K562 (cell line): ENCODE results near the gene CLASP1. TPM values are rescaled to one million over a fixed set of nuclear protein-coding genes. Genes with fewer than 3 reads are reported as not detected.

Source experiments
- ATAC-seq: fragments of 200-7000 bp; cut with Tn5 transposase; 3 replicates; pipeline ENCODE4 v1.9.1; 2020; ENCODE audit warnings: moderate library complexity
- BruUV-seq: library from RNA; stranded (reverse); fragments of 400-500 nt; replicated peaks from 2 replicates; lab custom pipeline; 2021; lab: Mats Ljungman, UMichigan
- CTCF ChIA-PET: fragments of 300-600 bp; formaldehyde crosslinking; extraction: SDS; loops from one replicate; lab custom pipeline; 2021; ENCODE audit warnings: low intra/inter-chr PET ratio; lab: Yijun Ruan, JAX
- POLR2A ChIA-PET: fragments of 300-600, 350-650 bp; sonication (Branson Sonifier 250); formaldehyde crosslinking; extraction: SDS; loops from one replicate; lab custom pipeline; 2021; ENCODE audit warnings: antibody characterized with exemption, inconsistent platforms; lab: Yijun Ruan, JAX
- DNase-seq, 4 experiments: peaks; one replicate each; pipeline versions ENCODE4 v3.0.0 to v3.0.0-alpha.2; 2011 to 2018; ENCODE audit warnings: low spot score in 3 of 4, mixed read lengths in 3 of 4; ENCODE audit errors: extremely low read depth in 1 of 4
- FAIRE-seq: peaks from 2 replicates; lab custom pipeline; 2011; peaks lifted over from hg19 to GRCh38; lab: Jason Lieb, UNC
- H2AFZ ChIP-seq: 2 replicates; pipeline ENCODE4 v1.6.0; 2011; ENCODE audit warnings: low read depth, low read length, control low read depth, inconsistent platforms
- H3K27ac ChIP-seq: fragments of 200-600 bp; 3 replicates; pipeline ENCODE4 v1.8.0; 2011; ENCODE audit warnings: low read depth, mild to moderate bottlenecking, control low read depth, inconsistent platforms, low read length, moderate library complexity, mixed read lengths; ENCODE audit errors: extremely low read depth
- H3K27me3 ChIP-seq, 2 experiments: fragments of 300-600 bp in 1 of 2; 2 replicates in 1 of 2; 3 replicates in 1 of 2; pipeline versions ENCODE4 v1.6.0 to v1.8.0; 2011; ENCODE audit warnings: inconsistent platforms in 2 of 2, low read length in 2 of 2, mild to moderate bottlenecking in 1 of 2, mixed read lengths in 1 of 2, moderate library complexity in 1 of 2; ENCODE audit not compliant: control insufficient read depth in 2 of 2, insufficient read depth in 2 of 2
- H3K36me3 ChIP-seq: fragments of 300-600 bp; 3 replicates; pipeline ENCODE4 v1.8.0; 2011; ENCODE audit warnings: mild to moderate bottlenecking, low read length, inconsistent platforms; ENCODE audit not compliant: control insufficient read depth, insufficient read depth
- H3K4me1 ChIP-seq, 2 experiments: fragments of 200-600 bp in 1 of 2; replicated peaks in 1 of 2; 2 replicates in 1 of 2; 3 replicates in 1 of 2; pipeline versions ENCODE4 v1.5.1 to v1.8.0; 2011; ENCODE audit warnings: inconsistent platforms in 2 of 2, low read length in 2 of 2, mild to moderate bottlenecking in 1 of 2, mixed read lengths in 1 of 2, moderate library complexity in 1 of 2; ENCODE audit not compliant: control insufficient read depth in 2 of 2, insufficient read depth in 2 of 2
- H3K4me2 ChIP-seq: 2 replicates; pipeline ENCODE4 v1.6.1; 2011; ENCODE audit warnings: low read length, control low read depth, inconsistent platforms, mixed read lengths; ENCODE audit not compliant: insufficient read depth
- H3K4me3 ChIP-seq: fragments of 200-600 bp; sonication (generic), shearing (Covaris generic); 2 replicates; pipeline ENCODE4 v1.5.1; 2016; ENCODE audit warnings: control low read depth, inconsistent platforms
- H3K79me2 ChIP-seq: fragments of 200-600 bp; 3 replicates; pipeline ENCODE4 v1.8.0; 2011; ENCODE audit warnings: low read length, inconsistent platforms; ENCODE audit not compliant: control insufficient read depth, insufficient read depth
- H3K9ac ChIP-seq, 2 experiments: 2 replicates each; pipeline versions ENCODE4 v1.6.0 to v1.6.1; 2011; ENCODE audit warnings: low read depth in 2 of 2, low read length in 2 of 2, control low read depth in 1 of 2, inconsistent platforms in 1 of 2, mild to moderate bottlenecking in 1 of 2, mixed read lengths in 1 of 2; ENCODE audit not compliant: insufficient read depth in 1 of 2
- H3K9me1 ChIP-seq: one replicate; pipeline ENCODE4 v1.6.0; 2011; ENCODE audit warnings: inconsistent platforms, mild to moderate bottlenecking, low read length, moderate library complexity; ENCODE audit not compliant: control insufficient read depth, insufficient read depth
- H3K9me3 ChIP-seq: replicated peaks from 2 replicates; pipeline ENCODE4 v1.5.1; 2011; ENCODE audit warnings: low read depth, low read length, inconsistent platforms; ENCODE audit not compliant: control insufficient read depth, insufficient read depth
- H4K20me1 ChIP-seq: replicated peaks from 2 replicates; pipeline ENCODE4 v1.6.1; 2011; ENCODE audit warnings: low read length, inconsistent platforms, mixed read lengths; ENCODE audit not compliant: control insufficient read depth, insufficient read depth
- C11orf30 ChIP-seq: fragments of 450-650 bp; IDR thresholded peaks from 2 replicates; pipeline ENCODE4 v1.6.1; 2016; ENCODE audit warnings: low read depth, mild to moderate bottlenecking
- GATAD2B ChIP-seq: fragments of 450-650 bp; IDR thresholded peaks from 2 replicates; pipeline ENCODE4 v1.6.1; 2017; ENCODE audit warnings: mild to moderate bottlenecking, borderline replicate concordance
- KAT7 ChIP-seq: sonication (generic); formaldehyde crosslinking; IDR thresholded peaks from 2 replicates; pipeline ENCODE4 v1.8.0; 2022; ENCODE audit warnings: missing genetic modification reagents, mild to moderate bottlenecking, borderline replicate concordance
- MAFG ChIP-seq: fragments of 450-650 bp; conservative IDR thresholded peaks from 2 replicates; pipeline ENCODE4 v1.6.1; 2016; ENCODE audit warnings: missing genetic modification characterization, missing compliant biosample characterization
- PCBP1 ChIP-seq: fragments of 200-400 bp; formaldehyde crosslinking; IDR thresholded peaks from 2 replicates; pipeline ENCODE4 v1.6.1; 2018; ENCODE audit warnings: mild to moderate bottlenecking, low read depth, low read length; ENCODE audit not compliant: poor library complexity, severe bottlenecking
- PHF8 ChIP-seq: fragments of 200-600 bp; sonication (generic); IDR thresholded peaks from 2 replicates; pipeline ENCODE4 v1.6.1; 2012; ENCODE audit warnings: mixed run types, mild to moderate bottlenecking, inconsistent platforms, low read length, moderate library complexity, borderline replicate concordance
- ZNF143 ChIP-seq: sonication (generic); formaldehyde crosslinking; IDR thresholded peaks from 2 replicates; pipeline ENCODE4 v1.9.0; 2022; ENCODE audit warnings: mild to moderate bottlenecking, missing genetic modification reagents
- WGBS: fragments of 100-300 bp; shearing (Covaris generic); methylation state at CpG from one replicate; pipeline ENCODE4 v1.1.6; 2016; ENCODE audit warnings: low coverage, mixed read lengths; ENCODE audit not compliant: insufficient coverage; ENCODE audit errors: missing lambda C conversion rate; 5-methylcytosine and 5-hydroxymethylcytosine counted together
- in situ Hi-C: fragments of 300-500 bp; cut with MboI; formaldehyde crosslinking; loops from 4 replicates; pipeline ENCODE4 v1.15.0; 2018; ENCODE audit warnings: inconsistent platforms, mixed read lengths
- intact Hi-C: fragments of 100-400 bp; cut with micrococcal nuclease; formaldehyde crosslinking; loops from 2 replicates; pipeline ENCODE4 v1.14.2; 2022
- polyA plus RNA-seq, 8 experiments: library from polyadenylated mRNA; depleted of rRNA in 4 of 8; stranded (reverse) in 5 of 8; unstranded in 3 of 8; fragments of >200 nt; fragmentation: Nextera tagmentation in 2 of 8; fragmentation: Illumina TruSeq in 1 of 8; extraction: Ambion mirVana in 2 of 8; extraction: Trizol in 1 of 8; gene quantifications; 2 replicates each; pipeline versions ENCODE4 v1.2.1 to v1.2.3, GENCODE V29; 2011 to 2014; ENCODE audit warnings: inconsistent platforms in 1 of 8, missing spikeins in 1 of 8
- total RNA-seq, 7 experiments: library from RNA; depleted of rRNA in 6 of 7; stranded (reverse); fragments of >200 nt in 6 of 7; fragmentation: Illumina TruSeq in 2 of 7; extraction: Trizol in 2 of 7; gene quantifications; 2 replicates each; pipeline versions ENCODE4 v1.2.1 to v1.2.3, GENCODE V29; 2011 to 2021; ENCODE audit warnings: low replicate concordance in 1 of 7
- TF ChIP-seq, protein P1 (sequence below): fragments of 250-450 bp; sonication (Bioruptor Pico); IDR thresholded peaks from 2 replicates; pipeline ENCODE4 v1.8.0; 2021; ENCODE audit warnings: moderate library complexity, mild to moderate bottlenecking, inconsistent platforms
- TF ChIP-seq, protein P2 (sequence below): IDR thresholded peaks from 2 replicates; pipeline ENCODE4 v1.6.1; 2012; ENCODE audit warnings: low read depth, low read length, improper control_type of control experiment, borderline replicate concordance

The CLASP1 gene
- total and polyA plus RNA-seq, 9 of the 15 experiments (the other 6 are each of a cell fraction or from before 2014, with no cell fraction given): 1.7 to 40.3 (median 20.7) TPM

GRCh38 chr2:121491518-121491917, 157.7 kb downstream of the CLASP1 start:
- no peak overlapping the region for H3K4me3 ChIP-seq
- ATAC-seq: no peak
- H3K4me2 ChIP-seq: no peak overlapping the region
- H3K27me3 ChIP-seq: no peaks in the 10 kb centered on the region
- POLR2A ChIA-PET: interaction anchor here (0.5 to 2.1 kb wide), 2 partner anchors 11 to 424 kb away, joined by 3 to 8 read pairs; no protein-coding TSS in a partner anchor
- H3K9me3 ChIP-seq: no peaks in the 10 kb centered on the region
- TF ChIP-seq, protein P1, sequence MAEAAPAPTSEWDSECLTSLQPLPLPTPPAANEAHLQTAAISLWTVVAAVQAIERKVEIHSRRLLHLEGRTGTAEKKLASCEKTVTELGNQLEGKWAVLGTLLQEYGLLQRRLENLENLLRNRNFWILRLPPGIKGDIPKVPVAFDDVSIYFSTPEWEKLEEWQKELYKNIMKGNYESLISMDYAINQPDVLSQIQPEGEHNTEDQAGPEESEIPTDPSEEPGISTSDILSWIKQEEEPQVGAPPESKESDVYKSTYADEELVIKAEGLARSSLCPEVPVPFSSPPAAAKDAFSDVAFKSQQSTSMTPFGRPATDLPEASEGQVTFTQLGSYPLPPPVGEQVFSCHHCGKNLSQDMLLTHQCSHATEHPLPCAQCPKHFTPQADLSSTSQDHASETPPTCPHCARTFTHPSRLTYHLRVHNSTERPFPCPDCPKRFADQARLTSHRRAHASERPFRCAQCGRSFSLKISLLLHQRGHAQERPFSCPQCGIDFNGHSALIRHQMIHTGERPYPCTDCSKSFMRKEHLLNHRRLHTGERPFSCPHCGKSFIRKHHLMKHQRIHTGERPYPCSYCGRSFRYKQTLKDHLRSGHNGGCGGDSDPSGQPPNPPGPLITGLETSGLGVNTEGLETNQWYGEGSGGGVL (CRISPR knock-in tag): no peak
- TF ChIP-seq PHF8 (no peak), MAFG (tag) (no peak), PCBP1 (no peak), GATAD2B (no peak), C11orf30 (no peak), KAT7 (CRISPR knock-in tag) (no peak), ZNF143 (CRISPR knock-in tag) (no peak)
- TF ChIP-seq, protein P2, sequence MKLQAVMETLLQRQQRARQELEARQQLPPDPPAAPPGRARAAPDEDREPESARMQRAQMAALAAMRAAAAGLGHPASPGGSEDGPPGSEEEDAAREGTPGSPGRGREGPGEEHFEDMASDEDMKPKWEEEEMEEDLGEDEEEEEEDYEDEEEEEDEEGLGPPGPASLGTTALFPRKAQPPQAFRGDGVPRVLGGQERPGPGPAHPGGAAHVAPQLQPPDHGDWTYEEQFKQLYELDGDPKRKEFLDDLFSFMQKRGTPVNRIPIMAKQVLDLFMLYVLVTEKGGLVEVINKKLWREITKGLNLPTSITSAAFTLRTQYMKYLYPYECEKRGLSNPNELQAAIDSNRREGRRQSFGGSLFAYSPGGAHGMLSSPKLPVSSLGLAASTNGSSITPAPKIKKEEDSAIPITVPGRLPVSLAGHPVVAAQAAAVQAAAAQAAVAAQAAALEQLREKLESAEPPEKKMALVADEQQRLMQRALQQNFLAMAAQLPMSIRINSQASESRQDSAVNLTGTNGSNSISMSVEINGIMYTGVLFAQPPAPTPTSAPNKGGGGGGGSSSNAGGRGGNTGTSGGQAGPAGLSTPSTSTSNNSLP: no peak
- TF ChIP-seq, all 486 proteins: peak for 0
- in situ Hi-C loops (no loop called here), intact Hi-C loops (no loop called here)
- CTCF ChIA-PET: no interaction called here
- no TSS peak for BruUV-seq
- Histone ChIP-seq H3K4me1 (peaks cover 0 to 7% of the 10 kb centered on the region in 2 experiments; a peak in 1 of 5 replicates), H3K9ac (no peak overlapping the region), H3K36me3 (peaks cover 3% of the 10 kb centered on the region; the same call in 1 of the 3 replicates), H3K79me2 (peaks cover 2% of the 10 kb centered on the region; the same call in 1 of the 3 replicates), H2AFZ (no peak overlapping the region), H3K27ac (no peak overlapping the region), H4K20me1 (no peaks in the 10 kb centered on the region), H3K9me1 (no peaks in the 10 kb centered on the region)
- no peak for DNase-seq
- FAIRE-seq: no peak
- WGBS: 94% methylated on average over 4 of the region's 4 CpGs
